Measurements from ENCODE around the gene ENTHD1. TPM values are rescaled to one million over a fixed set of nuclear protein-coding genes. Genes with fewer than 3 reads are reported as not detected.

Gene ENTHD1
- total RNA-seq, 4 donors from 2014 or later: not detected

DNA sequence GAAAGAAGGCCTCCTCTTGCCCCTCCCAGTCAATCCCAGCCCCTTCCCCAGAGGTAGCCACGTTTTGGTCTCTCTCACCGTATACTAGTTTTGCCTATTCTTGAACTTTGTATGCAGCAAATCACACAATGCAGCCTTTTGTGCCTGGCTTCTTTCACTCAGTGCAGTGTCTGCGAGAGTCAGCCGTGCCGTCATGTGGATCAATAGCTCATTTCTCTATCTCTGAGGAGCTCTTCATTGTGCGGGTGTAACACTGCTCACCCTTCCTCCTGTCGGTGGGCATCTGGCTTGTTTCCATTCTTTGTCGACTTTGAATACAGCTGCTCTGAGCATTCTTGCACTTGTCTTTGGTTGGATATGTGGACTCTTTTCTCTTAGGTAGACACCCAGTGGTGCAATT, 176.5 kb downstream of the ENTHD1 start:
- Histone ChIP-seq H3K27me3 (peaks cover 0 to 28% (median 0%) of the 10 kb centered on the region in 4 donors), H3K4me3 (no peak overlapping the region), H3K27ac (replicated peaks in 1 of 4) (no peak overlapping the region), H3K9me3 (no peaks in the 10 kb centered on the region), H3K36me3 (no peaks in the 10 kb centered on the region), H3K4me1 (no peaks in the 10 kb centered on the region)
- no peak for TF ChIP-seq POLR2AphosphoS5 (IDR thresholded peaks at IDR 0.05)
- TF ChIP-seq, protein P1, sequence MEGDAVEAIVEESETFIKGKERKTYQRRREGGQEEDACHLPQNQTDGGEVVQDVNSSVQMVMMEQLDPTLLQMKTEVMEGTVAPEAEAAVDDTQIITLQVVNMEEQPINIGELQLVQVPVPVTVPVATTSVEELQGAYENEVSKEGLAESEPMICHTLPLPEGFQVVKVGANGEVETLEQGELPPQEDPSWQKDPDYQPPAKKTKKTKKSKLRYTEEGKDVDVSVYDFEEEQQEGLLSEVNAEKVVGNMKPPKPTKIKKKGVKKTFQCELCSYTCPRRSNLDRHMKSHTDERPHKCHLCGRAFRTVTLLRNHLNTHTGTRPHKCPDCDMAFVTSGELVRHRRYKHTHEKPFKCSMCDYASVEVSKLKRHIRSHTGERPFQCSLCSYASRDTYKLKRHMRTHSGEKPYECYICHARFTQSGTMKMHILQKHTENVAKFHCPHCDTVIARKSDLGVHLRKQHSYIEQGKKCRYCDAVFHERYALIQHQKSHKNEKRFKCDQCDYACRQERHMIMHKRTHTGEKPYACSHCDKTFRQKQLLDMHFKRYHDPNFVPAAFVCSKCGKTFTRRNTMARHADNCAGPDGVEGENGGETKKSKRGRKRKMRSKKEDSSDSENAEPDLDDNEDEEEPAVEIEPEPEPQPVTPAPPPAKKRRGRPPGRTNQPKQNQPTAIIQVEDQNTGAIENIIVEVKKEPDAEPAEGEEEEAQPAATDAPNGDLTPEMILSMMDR (IDR thresholded peaks at IDR 0.05): no peak
- TF ChIP-seq EP300 (IDR thresholded peaks at IDR 0.05): no peak
- no peak for TF ChIP-seq POLR2A (IDR thresholded peaks at IDR 0.05; ENCODE audit: low read depth)
- 72% methylated on average over 8 of the region's 8 CpGs for WGBS
- DNase-seq (ENCODE audit: extremely low spot score): no peak
- intact Hi-C loops (cut with DNase I): no loop called here

- no peak for DNase-seq (ENCODE audit: extremely low spot score)
- no peaks in the 10 kb centered on the region for H3K36me3 ChIP-seq
- H3K9me3 ChIP-seq: no peaks in the 10 kb centered on the region
- H3K27ac ChIP-seq (replicated peaks in 1 of 4): no peak overlapping the region
- peaks cover 0 to 31% (median 0%) of the 10 kb centered on the region in 4 donors for H3K27me3 ChIP-seq
- TF ChIP-seq, protein P1 (IDR thresholded peaks at IDR 0.05): no peak
- no peak for TF ChIP-seq EP300 (IDR thresholded peaks at IDR 0.05)
- no peak for TF ChIP-seq POLR2AphosphoS5 (IDR thresholded peaks at IDR 0.05)
- TF ChIP-seq POLR2A (IDR thresholded peaks at IDR 0.05; ENCODE audit: low read depth): no peak
- intact Hi-C loops (cut with DNase I): no loop called here
- no peaks in the 10 kb centered on the region for H3K4me1 ChIP-seq
- WGBS: 90% methylated on average over 10 of the region's 10 CpGs
- H3K4me3 ChIP-seq: no peak overlapping the region
These were observed 177.0 kb downstream of the ENTHD1 start for GRCh38 chr22:39716534-39716933.

- H3K4me3 ChIP-seq: no peak overlapping the region
- intact Hi-C loops (cut with DNase I): no loop called here
- WGBS: 80% methylated on average over 24 of the region's 25 CpGs
- DNase-seq (ENCODE audit: extremely low spot score): no peak
- H3K27me3 ChIP-seq: peaks cover 0 to 37% (median 0%) of the 10 kb centered on the region in 4 donors
- no peak for TF ChIP-seq EP300 (IDR thresholded peaks at IDR 0.05)
- TF ChIP-seq, protein P1 (IDR thresholded peaks at IDR 0.05): no peak
- H3K36me3 ChIP-seq: no peaks in the 10 kb centered on the region
- H3K4me1 ChIP-seq: no peaks in the 10 kb centered on the region
- H3K9me3 ChIP-seq: no peaks in the 10 kb centered on the region
- no peak overlapping the region for H3K27ac ChIP-seq (replicated peaks in 1 of 4)
These were observed 177.6 kb downstream of the ENTHD1 start for GRCh38 chr22:39715778-39716495.

DNA sequence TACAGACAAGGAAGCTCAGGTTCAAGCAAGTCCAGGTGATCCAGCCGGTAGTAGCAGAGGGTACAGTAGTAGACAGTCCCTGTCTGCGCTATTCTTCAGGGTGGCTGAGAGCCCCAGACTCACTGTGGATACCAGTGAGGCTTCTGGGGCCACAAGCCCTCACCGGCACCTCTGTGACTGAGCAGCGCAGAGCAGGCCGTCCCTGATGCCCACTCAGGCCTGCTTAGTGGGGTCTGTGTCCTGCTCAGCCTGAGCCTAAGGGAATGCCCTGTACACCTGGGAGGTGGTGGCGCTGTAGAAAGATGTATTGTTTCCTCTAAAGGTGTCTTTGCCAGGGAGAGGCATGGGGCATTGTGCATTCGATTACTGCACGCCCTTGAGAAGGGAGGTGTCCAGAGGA, 179.2 kb downstream of the ENTHD1 start:
- Histone ChIP-seq H3K4me3 (no peak overlapping the region), H3K27ac (replicated peaks in 1 of 4) (no peak overlapping the region), H3K9me3 (no peaks in the 10 kb centered on the region), H3K36me3 (no peaks in the 10 kb centered on the region), H3K4me1 (no peaks in the 10 kb centered on the region), H3K27me3 (peaks cover 0 to 41% (median 0%) of the 10 kb centered on the region in 4 donors)
- intact Hi-C loops (cut with DNase I): no loop called here
- TF ChIP-seq POLR2A (IDR thresholded peaks at IDR 0.05; ENCODE audit: low read depth) (no peak), POLR2AphosphoS5 (IDR thresholded peaks at IDR 0.05) (no peak), EP300 (IDR thresholded peaks at IDR 0.05) (no peak)
- TF ChIP-seq, protein P1 (IDR thresholded peaks at IDR 0.05): no peak
- WGBS: 94% methylated on average over 8 of the region's 8 CpGs
- DNase-seq (ENCODE audit: extremely low spot score): no peak

All from esophagus muscularis mucosa (tissue), 4 donors.